ENCODE results near the gene NR6A1.

NR6A1 gene

DNA sequence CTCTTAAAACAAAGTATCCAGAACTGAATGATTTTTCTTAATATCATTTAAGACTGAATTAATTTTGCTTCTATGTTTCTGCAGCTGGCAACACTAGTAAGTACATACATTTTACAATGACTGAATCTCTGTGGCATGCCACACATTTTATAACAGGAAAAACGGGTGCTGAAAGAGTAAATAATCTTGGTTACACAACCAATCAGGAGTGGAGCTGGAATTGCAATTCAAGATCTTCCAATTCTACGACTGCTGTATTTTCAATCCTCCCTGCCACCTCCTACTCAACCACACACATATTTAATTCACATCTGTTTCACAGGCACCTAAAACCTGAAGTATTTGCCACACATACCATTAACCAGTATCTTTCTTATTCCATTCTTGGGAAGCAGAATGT lies 211.2 kb downstream of the NR6A1 start:
- peak; percentile 65 for FAIRE-seq

DNA sequence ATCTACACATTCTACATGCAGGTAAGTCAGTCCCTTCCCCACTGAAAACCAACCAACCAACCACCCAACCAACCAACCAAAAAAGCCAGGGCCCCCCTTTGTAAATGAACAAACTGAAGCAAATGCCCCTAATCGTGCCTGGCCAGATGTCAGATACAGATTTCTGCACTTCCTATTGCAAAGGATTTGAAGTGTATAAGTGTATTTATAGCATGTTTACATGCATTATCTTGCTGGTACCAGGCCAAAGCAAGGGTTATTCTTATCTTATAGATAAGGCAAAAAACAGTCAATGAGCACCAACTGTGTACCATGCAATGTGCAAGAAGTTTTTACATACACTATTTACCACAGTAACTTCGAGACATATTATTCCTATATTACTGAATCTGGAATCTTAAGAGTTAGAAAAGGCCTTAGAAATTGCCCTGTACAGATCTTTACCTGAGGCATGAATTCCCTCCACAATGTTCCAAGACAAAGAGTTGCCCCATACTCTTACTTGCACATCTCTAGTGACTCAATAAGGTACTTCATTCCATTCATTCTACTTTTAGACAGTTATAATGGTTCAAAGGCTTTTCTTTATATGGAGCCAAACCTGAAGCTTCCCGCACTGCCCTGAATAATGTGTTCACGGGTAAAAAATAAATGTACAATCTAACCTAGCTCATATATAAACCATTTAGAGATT lies 212.2 kb downstream of the NR6A1 start:
- no peak for FAIRE-seq

GRCh38 chr9:124557895-124558294 lies 213.2 kb downstream of the NR6A1 start:
- no peak for FAIRE-seq

- FAIRE-seq = no peak
Measured at GRCh38 chr9:124555043-124555442, 216.1 kb downstream of the NR6A1 start.

DNA sequence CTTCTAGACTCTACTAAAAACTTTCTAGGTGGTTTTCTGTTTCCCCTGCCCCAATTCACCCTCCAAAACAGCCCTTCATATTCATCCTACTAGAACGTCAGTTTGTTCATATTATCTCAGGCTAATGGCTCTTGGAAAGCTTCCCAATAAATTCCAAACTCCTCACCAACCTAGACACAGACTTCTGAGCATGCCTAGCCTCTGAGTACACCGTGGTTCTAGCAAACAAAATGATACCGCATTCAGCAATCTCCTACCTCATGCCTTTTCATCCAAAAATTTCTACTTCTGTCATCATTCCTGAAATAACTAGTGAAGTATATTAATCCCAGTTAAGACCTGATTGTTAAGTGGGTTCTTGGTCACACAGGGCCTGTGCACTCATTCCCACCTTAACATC lies 217.4 kb downstream of the NR6A1 start:
- FAIRE-seq = no peak

GRCh38 chr9:124552273-124552605 lies 218.9 kb downstream of the NR6A1 start:
- no peak for FAIRE-seq

GRCh38 chr9:124551472-124552272 lies 219.4 kb downstream of the NR6A1 start:
- no peak for FAIRE-seq

- no peak for FAIRE-seq
Measured at GRCh38 chr9:124550072-124550471, 221.0 kb downstream of the NR6A1 start.

GRCh38 chr9:124549016-124549415 lies 222.1 kb downstream of the NR6A1 start:
- FAIRE-seq = no peak

DNA sequence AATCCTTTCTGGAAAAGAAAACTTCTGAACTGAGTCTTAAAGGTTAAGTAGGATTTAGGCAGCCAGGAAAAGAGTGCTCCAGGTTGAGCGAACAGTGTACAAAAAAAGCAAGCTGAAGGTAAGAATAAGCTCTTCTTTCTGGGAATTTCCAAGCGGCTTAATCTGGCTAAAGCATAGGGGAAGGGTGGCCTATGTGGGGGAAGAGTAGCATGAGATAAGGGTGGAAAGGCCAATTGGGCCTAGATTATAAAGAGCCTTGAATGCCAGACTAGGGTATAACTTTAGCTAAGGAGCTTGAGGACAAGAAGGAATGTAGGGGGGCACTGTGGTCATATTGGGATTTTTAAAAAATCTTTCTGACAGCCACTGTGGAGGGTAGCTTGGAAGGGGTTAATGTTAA lies 226.6 kb downstream of the NR6A1 start:
- no peak for FAIRE-seq

DNA sequence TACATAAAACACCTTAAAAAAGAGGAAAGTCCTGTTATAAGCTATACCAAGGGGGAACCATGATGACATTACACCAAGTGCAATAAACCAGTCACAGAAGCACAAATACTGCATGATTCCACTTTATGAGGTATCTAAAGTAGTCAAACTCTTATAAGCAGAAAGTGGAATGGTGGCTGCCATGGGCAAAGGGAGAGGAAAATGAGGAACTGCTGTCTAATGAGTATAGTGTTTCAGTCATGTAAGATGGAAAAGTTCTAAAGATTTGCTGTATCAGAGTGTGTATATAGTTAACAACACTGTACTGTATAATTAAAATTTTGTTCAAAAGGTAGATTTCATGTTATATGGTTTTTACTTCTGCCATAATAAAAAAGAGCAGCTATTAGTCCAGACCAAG lies 229.3 kb downstream of the NR6A1 start:
- no peak for FAIRE-seq

DNA sequence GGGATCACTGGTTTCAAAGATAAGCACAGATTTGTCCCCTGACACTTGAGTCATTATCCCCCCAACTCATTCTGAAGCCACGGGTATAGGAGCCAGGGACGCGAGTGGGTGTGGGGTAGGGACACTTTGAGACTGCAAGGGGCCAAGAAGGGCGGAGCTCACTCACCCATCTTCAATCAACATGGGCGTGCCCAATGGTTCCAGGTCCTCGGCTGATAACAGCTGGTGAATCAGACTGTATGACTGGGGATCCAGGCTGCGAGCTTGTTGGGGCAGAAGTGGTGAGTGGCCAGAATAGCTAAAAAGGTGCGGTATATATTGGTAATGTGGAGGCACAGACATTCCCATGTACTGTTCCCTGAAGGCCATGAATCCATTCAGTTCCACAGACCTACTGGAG lies 233.2 kb downstream of the NR6A1 start:
- FAIRE-seq = no peak

GRCh38 chr9:124535846-124536245 lies 235.3 kb downstream of the NR6A1 start:
- no peak for FAIRE-seq

- no peak for FAIRE-seq
Measured at GRCh38 chr9:124532897-124533296, 238.2 kb downstream of the NR6A1 start.

DNA sequence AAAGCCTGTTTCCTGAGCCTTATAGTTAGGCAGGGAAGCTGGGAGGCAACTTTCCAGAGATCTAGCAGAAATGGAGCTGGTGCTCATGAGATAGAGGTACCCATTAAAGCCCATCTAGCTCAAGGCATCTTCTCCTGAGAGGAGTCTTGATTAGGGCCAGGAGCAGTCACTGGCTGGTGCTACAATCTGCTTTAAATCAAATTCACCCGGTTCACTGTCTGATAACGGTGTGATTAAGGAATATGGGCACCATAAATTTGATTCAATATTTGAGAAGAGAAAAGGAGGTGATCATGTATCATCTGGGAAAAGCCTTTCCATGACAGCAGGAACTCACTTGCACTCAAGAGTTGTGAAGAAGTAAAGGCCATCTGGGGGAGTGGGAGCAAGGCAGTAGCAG lies 240.0 kb downstream of the NR6A1 start:
- no peak for FAIRE-seq

GRCh38 chr9:124530246-124530645 lies 240.9 kb downstream of the NR6A1 start:
- FAIRE-seq = no peak

DNA sequence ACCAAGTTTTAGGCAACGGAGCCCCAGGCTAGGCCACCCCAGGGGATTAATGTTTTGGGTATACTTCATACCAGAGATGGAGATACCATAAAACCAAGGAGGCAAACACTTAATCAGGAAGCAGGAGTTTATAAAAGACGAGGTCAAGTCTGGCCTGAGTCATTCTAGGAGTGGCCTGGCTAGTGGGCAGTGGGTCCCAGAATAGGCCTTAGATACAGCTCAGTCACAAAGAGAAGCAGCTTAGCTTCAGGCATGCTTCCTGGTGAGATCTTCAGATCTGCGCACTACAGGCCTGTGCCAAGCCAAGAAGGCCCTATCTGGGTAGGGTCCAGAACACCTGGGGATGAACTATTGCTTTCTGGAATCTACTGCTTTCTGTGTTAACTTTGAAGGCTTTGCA lies 243.3 kb downstream of the NR6A1 start:
- FAIRE-seq = no peak

- FAIRE-seq = no peak
Measured at GRCh38 chr9:124526174-124526573, 244.9 kb downstream of the NR6A1 start.

DNA sequence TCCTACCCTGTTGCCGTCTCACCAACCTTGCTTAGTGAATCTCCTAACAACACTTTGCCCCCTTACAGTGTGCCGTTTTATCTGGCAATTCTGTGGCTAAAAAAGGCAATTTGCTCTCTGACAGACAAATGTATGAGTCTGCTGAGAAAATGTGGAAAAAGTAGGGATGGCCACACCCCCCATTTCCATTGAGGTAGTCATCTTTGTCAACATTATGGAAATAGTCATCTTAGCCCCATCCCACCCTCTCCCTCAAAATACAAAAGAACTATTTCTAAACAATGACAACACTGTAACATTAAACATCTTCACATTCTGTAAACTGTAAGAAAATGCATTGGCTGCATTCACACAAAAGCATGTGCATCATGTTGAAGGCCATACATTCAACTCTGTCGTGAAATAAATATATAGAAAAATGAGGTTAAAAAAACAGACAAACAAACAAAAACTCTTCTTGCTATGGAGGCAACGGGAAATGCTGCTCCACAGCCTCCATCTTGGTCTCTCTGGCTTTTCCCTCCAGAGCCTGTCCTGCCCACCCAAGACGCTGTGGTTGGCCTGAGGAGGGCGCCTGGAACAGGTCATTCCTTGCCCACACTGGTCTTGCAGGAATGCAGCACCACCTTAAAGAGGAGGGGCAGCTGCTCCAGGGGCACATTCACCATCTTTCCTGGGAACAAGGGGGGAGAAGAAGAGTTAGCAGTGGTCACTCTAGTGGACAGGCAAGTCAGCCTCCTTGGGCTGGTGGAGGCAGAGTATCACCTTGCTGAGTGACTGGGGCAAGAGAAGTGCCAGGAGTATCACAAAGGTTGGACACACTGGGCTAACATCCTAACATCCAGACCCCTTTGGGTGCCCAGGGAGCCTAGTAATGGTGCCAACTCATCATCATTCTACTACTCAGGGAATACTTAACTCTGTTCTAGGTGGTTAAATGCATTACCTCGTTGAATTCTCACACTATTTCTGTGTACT lies 248.7 kb downstream of the NR6A1 start:
- FAIRE-seq = no peak

GRCh38 chr9:124521142-124521541 lies 250.0 kb downstream of the NR6A1 start:
- no peak for FAIRE-seq

- no peak for FAIRE-seq
Measured at GRCh38 chr9:124520206-124520596, 250.9 kb downstream of the NR6A1 start.

DNA sequence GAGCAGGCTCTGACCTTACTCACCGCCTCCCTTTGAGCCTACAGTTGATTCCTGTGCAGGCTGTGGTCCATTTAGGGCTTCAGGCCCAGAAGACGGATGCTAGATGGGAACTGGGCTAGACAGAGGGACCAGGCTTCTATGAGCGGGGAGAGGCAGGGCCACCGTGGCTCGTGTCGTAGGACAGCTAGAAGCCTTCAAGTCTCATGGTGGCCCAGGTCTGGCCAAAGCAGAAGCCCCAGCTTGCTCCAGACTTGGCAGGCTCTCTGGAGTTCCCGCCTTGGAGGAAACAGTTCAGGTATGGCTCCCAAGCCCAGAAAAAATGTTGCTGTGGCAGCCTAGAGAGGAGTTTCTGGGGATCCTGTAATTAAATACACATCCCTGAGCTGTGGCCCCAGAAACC lies 253.0 kb downstream of the NR6A1 start:
- FAIRE-seq = no peak

GRCh38 chr9:124517600-124517999 lies 253.5 kb downstream of the NR6A1 start:
- no peak for FAIRE-seq
